Measurements from ENCODE around the gene PCDHA5.

DNA sequence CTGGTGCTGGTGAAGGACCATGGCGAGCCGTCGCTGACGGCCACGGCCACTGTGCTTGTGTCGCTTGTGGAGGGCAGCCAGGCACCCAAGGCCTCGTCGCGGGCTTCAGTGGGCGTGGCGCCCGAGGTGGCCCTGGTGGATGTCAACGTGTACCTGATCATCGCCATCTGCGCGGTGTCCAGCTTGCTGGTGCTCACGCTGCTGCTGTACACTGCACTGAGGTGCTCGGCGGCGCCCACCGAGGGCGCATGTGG lies 36.5 kb downstream of the PCDHA5 start:
- TF ChIP-seq POLR2A (IDR thresholded peaks at IDR 0.05) (no peak), EP300 (IDR thresholded peaks at IDR 0.05) (no peak)
- TF ChIP-seq, protein P1, sequence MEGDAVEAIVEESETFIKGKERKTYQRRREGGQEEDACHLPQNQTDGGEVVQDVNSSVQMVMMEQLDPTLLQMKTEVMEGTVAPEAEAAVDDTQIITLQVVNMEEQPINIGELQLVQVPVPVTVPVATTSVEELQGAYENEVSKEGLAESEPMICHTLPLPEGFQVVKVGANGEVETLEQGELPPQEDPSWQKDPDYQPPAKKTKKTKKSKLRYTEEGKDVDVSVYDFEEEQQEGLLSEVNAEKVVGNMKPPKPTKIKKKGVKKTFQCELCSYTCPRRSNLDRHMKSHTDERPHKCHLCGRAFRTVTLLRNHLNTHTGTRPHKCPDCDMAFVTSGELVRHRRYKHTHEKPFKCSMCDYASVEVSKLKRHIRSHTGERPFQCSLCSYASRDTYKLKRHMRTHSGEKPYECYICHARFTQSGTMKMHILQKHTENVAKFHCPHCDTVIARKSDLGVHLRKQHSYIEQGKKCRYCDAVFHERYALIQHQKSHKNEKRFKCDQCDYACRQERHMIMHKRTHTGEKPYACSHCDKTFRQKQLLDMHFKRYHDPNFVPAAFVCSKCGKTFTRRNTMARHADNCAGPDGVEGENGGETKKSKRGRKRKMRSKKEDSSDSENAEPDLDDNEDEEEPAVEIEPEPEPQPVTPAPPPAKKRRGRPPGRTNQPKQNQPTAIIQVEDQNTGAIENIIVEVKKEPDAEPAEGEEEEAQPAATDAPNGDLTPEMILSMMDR (IDR thresholded peaks at IDR 0.05): no peak
